Kidney epithelial cell (primary cell): ENCODE data around the gene STX1A. TPM values are rescaled to one million over a fixed set of nuclear protein-coding genes. Genes with fewer than 3 reads are reported as not detected.
"Not testable (repeated sequence)": the region's sequence is repeated elsewhere in the genome, so short reads cannot be mapped to it uniquely, and the experiment has no call there.

Experiments
- DNase-seq: peaks from one replicate; pipeline ENCODE4 v3.0.0-alpha.2; 2010; ENCODE audit warnings: low read depth
- H3K27me3 ChIP-seq: 2 replicates; pipeline ENCODE4 v1.6.0; 2011; ENCODE audit warnings: low read length; ENCODE audit not compliant: control insufficient read depth, insufficient read depth
- H3K36me3 ChIP-seq: 2 replicates; pipeline ENCODE4 v1.5.1; 2011; ENCODE audit warnings: low read length; ENCODE audit not compliant: control insufficient read depth, insufficient read depth
- H3K4me3 ChIP-seq: 2 replicates; pipeline ENCODE4 v1.5.1; 2011; ENCODE audit warnings: low read depth, mild to moderate bottlenecking, control low read depth, low read length
- CTCF ChIP-seq: IDR thresholded peaks from 2 replicates; pipeline ENCODE4 v1.5.1; 2011; ENCODE audit warnings: mild to moderate bottlenecking, moderate library complexity, low read length, control low read depth, inconsistent platforms; ENCODE audit not compliant: insufficient read depth, poor library complexity, severe bottlenecking
- total RNA-seq: library from RNA; depleted of rRNA; stranded (reverse); fragments of >200 nt; gene quantifications from 2 replicates; pipeline ENCODE4 v1.2.3, GENCODE V29; 2015

The STX1A gene
- total RNA-seq, 1 donor from 2014 or later = 25.9 TPM

DNA sequence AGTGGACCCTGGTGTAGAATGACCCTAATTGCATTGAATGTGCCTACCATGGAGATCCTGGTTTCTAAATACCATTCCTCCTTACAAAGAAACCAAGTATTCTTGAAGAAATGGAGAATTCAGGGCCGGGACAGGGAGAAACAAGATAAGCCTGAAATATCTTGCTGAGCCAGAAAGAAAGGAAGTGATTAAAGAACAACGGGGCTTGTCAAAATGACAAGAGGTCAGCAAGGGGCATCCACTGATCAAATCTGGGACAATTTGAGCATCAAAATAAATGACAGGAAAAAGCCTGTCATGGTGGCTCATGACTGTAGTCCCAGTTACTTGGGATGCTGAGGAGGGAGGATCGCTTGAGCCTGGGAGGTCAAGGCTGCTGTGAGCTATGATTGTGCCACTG, 11.0 kb upstream of the STX1A start:
- DNase-seq = no peak
- Histone ChIP-seq H3K27me3 (peaks cover 2% of the 10 kb centered on the region), H3K4me3 (no peak overlapping the region), H3K36me3 (no peaks in the 10 kb centered on the region)
- no peak for TF ChIP-seq CTCF

DNA sequence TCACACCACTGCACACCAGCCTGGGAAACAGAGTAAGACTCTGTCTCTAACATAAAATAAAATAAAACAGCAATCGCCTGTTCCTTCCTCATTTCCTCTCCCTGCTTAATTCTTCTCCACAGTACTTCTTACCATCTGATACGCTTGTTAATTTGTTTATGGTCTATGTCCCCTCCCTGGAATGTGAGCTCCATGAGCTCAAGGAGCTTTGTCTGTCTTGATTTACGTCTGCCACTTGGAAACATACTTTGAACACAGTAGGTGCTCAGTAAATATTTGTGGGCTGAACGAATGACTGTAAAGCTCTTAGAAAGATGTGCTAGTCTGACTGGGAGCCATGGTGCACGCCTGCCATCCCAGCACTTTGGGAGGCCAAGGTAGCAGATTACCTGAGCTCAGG, 9.1 kb upstream of the STX1A start:
- H3K27me3 ChIP-seq = peaks cover 2% of the 10 kb centered on the region
- H3K36me3 ChIP-seq = no peaks in the 10 kb centered on the region
- DNase-seq = no peak
- H3K4me3 ChIP-seq = no peak overlapping the region
- TF ChIP-seq CTCF = no peak

DNA sequence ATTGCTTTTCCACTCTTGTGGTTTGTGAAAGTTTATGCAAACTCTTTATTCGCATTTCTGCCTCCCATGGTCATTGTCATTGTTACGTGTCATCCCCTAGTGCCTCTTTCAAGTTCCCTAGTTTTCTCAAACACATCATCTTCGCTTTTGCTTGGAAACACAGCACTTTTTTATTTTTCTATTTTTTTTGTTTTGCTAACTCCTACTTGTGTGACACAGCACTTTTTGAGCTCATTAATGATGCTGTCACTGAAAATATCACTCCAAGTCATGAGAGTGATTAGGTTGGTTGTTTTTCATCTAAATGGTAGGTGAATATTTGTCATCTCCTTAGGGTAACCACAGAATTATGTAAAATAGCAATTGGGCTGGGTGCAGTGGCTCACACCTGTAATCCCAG, 8.5 kb upstream of the STX1A start:
- no peak for TF ChIP-seq CTCF
- Histone ChIP-seq H3K27me3 (peaks cover 2% of the 10 kb centered on the region), H3K36me3 (no peaks in the 10 kb centered on the region), H3K4me3 (no peak overlapping the region)
- no peak for DNase-seq

DNA sequence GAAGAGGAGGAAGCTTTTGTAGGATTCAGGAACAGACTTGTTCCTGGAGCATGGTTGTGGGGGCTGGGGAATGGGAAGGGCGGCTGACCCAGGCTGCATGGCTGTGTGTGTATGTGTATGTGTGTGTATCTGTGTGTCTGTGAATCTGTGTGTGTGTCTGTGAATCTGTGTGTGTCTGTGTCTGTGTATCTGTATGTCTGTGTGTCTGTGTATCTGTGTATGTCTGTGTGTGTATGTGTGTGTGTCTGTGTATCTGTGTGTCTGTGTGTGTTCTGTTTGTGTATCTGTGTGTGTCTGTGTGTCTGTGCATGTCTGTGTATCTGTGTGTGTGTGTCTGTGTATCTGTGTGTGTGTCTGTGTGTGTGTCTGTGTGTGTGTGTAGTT, 6.6 kb upstream of the STX1A start:
- peaks cover 2% of the 10 kb centered on the region for H3K27me3 ChIP-seq
- TF ChIP-seq CTCF = no peak
- DNase-seq = no peak
- no peaks in the 10 kb centered on the region for H3K36me3 ChIP-seq
- no peak overlapping the region for H3K4me3 ChIP-seq

DNA sequence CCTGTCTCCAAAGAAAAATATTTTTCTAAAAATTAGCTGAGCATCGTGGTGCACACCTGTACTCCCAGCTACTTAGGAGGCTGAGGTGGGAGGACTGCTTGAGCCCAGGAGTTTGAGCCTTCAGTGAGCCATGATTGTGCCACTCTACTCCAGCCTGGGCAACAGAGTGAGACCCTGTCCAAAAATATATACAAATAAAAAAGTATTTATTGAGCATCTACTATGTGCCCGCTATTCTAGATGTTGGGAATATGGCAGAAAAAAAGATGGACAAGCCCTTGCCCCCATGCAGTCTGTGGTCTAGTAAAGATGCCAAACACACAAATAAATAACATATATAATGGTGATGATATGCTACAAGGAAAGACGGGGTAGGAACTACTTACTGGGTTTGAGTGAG, 4.3 kb upstream of the STX1A start:
- peaks cover 2% of the 10 kb centered on the region for H3K27me3 ChIP-seq
- H3K4me3 ChIP-seq = no peak overlapping the region
- TF ChIP-seq CTCF = no peak
- no peaks in the 10 kb centered on the region for H3K36me3 ChIP-seq
- DNase-seq = no peak

GRCh38 chr7:73722785-73723184, 3.3 kb upstream of the STX1A start:
- DNase-seq = no peak
- no peak for TF ChIP-seq CTCF
- no peak overlapping the region for H3K4me3 ChIP-seq
- no peaks in the 10 kb centered on the region for H3K36me3 ChIP-seq
- peaks cover 2% of the 10 kb centered on the region for H3K27me3 ChIP-seq

GRCh38 chr7:73722182-73722581, 2.7 kb upstream of the STX1A start:
- H3K36me3 ChIP-seq, H3K27me3 ChIP-seq, DNase-seq, H3K4me3 ChIP-seq: not testable (repeated sequence)
